NCI-H1092 (cell line): Measurements from ENCODE around the gene HSPA4.
A peak's percentile ranks its signal among the peaks of the same experiment; 100 is the strongest.
"Not testable (repeated sequence)": the region's sequence is repeated elsewhere in the genome, so short reads cannot be mapped to it uniquely, and the experiment has no call there.

ENCODE experiments used
- DNase-seq: peaks from one replicate; lab custom pipeline; 2025; lab: John Stamatoyannopoulos, UW

The HSPA4 gene

DNA sequence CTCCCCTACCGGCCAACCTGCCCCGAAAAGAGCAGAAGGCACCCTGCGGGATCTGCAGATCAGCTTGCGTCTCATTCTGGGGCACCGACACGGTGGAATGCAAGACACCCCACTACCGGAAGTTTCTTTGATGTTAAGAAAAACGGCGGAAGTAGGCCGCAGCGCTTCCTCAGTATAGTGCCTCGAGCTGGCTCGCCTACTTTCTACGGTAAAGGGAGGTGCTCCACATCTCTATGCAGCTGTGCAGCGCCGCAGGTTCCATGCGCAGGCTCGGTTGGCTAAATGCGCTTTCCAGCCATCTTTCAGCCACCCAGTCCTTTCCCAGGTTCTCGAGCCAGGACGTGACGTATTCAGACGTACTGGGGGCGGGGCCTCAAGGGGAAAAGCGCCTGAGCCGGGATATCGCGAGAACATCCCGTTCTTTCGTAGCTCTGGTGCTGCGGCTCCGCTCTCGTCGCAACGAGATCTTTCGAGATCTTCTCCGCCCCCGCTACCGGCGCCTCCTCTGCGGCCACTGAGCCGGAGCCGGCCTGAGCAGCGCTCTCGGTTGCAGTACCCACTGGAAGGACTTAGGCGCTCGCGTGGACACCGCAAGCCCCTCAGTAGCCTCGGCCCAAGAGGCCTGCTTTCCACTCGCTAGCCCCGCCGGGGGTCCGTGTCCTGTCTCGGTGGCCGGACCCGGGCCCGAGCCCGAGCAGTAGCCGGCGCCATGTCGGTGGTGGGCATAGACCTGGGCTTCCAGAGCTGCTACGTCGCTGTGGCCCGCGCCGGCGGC is at the start of gene HSPA4:
TSS of gene HSPA4 (plus strand) at position 472 of the 775 bp plus-strand sequence. CDS start at position 710, 238 bp downstream.
- DNase-seq, result peak; percentile 96

DNA sequence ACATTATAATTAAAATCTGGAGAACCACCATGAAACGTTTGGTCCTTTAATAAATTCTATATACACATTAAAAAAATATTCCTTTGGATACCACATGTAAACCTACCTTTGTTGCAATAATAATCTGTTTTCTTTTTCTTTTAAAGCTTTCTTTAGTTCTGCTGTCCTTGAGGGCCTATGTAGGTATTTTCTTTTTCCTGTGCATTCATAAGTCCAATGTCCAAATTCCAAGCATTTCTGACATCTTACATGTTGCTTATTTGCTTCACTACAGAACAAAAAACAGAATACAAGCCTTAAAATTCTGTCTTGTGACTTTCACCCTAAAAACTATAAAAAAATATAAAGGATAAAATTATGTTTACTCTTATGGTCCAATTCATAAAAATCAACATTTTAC is 45.2 kb upstream of the HSPA4 start:
- no peak for DNase-seq

DNA sequence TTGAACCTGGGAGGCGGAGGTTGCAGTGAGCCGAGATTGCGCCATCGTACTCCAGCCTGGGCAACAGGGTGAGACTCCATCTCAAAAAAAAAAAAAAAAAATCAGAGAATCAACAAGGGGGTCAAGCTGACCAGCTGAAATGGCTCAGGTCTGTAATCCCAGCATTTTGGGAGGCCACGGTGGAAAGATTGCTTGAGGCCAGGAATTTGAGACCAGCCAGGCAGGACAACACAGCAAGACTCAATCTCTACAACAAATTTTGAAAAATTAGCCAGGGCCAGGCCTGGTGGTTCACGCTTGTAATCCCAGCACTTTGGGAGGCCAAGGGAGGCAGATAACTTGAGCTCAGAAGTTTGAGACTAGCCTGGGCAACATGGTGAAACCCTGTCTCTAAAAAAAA is 43.4 kb upstream of the HSPA4 start:
- not testable (repeated sequence) for DNase-seq

DNA sequence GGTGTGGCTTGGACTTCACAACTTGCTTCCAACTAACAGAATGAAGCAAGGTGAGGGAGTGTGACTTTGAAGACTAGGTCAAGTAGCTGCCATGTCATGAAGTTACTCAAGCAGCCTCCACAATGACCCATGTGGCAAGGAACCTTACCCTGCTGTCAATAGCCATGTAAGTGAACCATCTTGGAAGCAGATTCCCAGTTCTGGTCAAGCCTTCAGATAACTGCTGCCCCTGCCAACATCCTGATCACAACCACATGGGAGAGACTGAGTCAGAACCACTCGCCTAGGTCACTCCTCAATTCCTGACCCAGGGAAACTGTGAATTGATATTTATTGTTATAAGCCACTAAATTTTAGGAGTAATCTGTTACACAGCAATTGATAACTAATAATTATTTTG is 36.3 kb upstream of the HSPA4 start:
- no peak for DNase-seq

DNA sequence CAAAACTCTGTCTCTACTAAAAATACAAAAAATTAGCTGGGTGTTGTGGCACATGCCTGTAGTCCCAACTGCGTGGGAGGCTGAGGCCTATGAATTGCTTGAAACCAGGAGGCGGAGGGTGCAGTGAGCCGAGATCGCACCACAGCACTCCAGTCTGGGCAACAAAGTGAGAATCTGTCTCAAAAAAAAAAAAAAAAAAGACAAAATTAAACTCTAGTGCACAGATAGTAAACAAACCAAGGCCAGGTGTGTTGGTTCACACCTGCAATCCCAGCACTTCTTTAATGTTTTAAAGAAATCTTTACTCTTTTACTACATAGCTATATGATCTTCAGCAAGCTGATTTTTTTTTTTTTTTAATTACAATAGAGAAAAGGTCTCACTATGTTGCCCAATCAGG is 33.8 kb upstream of the HSPA4 start:
- DNase-seq, result no peak

DNA sequence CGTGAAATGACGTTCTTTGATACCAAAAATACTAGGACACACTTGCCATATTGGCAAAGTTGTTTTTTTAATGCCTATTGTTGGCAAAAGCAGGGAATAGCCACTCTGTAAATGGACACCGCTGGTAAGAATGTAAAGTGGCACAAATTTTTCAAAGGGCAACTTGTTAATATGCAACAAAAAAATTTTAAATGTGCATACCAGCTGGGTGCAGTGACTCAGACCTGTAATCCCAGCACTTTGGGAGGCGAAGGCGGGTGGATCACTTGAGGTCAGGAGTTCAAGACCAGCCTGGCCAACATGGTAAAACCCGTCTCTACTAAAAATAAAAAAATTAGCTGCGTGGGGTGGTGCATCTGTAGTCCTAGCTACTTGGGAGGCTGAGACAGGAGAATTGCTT is 32.3 kb upstream of the HSPA4 start:
- not testable (repeated sequence) for DNase-seq

DNA sequence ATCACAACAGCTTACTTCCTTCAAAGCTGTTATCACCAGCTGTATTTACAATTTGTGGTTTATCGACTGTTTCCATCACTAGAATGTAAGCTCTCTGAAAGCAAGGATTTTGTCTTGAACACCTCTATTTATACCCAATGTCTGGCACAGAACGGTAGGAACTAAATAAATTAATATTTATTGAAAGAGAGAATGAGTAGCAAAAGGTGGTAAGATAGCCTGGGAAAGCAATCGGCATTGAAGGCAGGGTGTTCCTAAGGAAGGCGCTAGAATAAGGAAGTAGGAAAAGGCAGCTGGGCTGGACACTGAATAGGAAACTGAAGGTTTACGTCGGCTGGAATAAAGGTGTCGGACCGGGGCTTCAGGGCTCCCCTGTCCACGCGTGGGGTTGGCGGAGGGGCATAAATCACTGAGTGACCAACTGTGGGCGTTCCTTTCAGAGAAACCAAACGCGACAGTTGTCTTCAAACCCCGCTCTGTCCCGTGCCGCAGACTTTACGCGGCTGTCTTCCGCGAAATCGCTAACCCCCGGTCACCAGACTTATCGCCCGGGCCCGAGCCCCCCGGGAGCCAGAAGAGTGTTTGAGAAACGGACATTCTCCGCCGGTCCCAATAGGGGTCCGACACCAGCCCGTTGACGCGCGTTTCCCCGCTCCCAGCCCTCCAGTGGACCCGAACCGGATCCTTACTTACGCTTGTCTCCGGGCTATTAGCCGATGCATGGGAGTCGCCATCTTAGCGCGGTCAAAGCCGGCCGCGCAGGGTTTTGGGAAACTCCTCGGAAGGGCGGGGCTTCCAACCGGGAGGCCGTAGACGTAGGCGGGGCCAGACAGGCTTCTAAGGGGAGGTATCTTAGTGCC is 25.8 kb upstream of the HSPA4 start, which contains the start of gene ZCCHC10:
TSS of gene ZCCHC10 (minus strand) at position 746 of the 860 bp plus-strand sequence. CDS start at position 734, 12 bp downstream.
- DNase-seq, result peak; percentile 89

DNA sequence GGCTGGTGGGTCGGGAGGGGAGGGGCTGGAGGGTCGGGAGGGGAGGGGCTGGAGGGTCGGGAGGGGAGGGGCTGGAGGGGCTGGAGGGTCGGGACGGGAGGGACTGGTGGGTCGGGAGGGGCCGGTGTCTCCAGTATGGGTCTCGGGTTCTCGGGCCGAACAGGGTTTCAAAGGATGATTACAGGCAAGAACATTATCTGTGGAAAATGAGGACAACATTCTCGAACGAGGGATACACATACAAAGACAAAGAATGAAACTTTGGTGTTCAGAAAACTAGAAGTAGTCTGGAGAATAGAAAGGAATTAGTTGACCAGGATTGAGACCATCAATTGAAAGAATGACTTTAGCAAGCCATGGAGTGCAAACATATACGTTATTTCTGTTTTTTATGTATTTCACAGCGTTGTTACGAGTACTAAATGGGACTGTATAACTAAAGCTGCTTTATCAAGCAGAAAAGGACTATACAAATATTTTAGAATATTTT is 25.1 kb upstream of the HSPA4 start:
- no peak for DNase-seq

DNA sequence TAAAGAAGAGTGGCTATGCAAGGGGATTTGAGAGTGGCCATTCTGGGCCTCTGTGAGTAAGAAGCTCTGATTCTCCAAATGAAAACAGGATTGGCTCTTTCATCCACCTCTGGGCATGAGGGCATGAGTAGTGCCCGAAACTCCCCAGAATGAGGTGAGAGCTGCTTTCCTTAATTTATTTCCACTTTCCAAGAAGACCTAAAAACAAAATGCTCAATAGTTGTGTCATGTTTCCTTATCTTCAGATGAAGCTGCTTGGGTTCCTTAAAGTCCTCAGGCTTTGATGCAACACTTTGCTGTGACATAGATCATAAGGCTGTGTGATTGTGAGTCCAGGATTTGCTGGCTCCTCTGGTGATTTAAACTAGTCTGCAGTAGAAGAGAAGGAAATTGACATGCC is 22.4 kb upstream of the HSPA4 start:
- no peak for DNase-seq

DNA sequence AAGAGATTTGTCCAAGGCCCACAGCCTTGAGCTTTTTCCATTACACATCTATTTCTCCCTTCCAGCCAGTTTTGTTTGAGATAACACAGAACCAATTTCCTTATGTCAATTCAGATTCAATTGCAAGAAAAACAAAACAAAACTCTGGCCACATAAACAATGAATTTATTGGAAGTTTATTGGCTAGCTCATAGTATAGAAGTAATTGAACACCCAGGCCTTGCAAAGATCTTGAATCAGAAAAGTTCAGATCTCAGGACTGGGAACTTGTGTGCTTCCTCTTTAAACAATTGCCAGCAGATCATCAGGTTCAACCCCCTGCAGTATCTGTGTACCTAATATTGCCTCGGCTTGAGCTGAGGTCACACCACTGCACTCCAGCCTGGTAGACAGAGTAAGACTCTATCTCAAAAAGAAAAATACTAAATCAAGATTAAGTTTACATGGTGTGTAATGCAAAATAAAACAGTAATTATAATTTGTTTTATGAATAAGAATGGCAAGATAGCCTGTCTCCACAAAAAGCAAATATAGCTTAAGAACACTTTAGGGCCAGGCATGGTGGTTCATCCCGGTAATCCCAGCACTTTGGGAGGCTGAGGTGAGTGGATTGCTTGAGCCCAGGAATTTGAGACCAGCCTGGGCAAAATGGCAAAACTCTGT is 21.3 kb upstream of the HSPA4 start:
- DNase-seq, result no peak

DNA sequence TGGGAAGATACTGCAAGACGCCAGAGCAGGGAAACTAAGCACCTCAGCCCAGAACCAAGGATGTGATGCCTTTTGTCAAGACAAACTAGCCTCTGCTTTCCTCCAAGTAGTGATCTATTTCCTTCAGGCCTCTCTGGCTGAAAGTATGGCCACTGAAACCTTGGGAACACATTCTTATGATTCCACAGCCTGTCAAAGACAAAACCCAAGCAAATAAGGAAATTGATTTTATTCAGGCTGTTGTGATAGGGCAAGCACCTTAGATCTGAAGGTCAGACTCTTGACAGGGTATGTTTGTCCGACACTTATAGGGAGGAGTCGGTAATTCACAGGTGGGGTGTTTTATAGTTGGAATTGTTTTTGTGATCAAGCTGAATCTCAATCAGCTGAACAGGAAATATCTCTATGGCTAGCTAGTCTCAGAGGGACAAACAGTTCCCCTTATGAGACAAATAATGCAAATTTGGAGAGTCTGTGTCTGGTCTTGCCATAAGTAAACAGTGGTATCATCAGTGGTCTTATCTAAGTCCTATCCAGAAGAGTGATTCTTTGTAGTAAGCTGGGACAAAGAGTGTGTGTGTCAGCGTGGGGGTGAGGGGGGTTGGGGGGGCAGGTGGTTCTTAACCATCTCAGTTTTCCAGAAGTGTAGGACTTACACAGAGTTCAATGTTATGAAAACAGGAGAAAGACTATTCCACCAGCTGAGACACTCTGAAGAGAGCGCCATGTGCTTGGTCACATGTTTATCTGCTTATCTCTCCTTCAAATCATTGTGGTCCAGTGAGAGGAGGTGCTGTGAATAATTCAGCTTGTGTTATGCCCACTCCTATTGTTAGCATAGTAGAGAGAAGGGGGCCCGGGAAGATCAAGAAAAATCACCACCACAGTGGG is 18.7 kb upstream of the HSPA4 start:
- DNase-seq, result no peak

DNA sequence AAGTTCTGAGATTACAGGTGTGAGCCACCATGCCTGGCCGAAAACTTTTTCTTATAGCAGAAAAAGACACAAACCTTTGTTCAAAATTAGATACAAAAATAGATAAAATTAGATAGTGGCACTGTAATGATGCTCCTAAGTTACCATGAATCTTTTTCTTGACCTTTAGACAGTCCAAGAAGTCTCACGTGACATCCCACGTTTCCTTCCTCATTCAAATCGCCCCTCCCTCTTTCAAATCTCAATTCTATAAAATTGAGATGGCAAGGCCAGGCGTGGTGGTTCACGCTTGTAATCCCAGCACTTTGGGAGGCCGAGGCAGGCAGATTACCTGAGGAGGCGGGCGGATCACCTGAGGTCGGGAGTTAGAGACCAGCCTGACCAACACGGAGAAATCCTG is 17.7 kb upstream of the HSPA4 start:
- DNase-seq, result no peak

DNA sequence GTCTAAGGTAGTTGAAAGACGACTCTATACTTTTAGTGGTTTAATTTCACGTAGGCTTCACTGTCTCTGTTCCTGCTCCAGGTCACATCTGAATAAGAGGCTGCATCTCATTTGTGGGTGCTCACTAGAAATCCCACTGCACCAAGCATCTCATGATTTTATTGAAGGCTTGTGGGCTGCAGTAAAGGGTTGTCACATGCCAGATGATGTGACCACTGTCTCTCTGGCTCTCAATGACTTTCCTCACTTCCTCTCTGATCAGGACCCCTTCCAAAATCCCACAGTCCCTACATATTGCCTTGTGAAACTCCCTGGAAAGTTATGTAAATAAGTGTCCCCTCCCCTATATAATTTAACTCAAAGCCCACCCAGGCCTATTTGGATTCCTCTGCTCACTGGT is 16.6 kb upstream of the HSPA4 start:
- DNase-seq, result no peak

DNA sequence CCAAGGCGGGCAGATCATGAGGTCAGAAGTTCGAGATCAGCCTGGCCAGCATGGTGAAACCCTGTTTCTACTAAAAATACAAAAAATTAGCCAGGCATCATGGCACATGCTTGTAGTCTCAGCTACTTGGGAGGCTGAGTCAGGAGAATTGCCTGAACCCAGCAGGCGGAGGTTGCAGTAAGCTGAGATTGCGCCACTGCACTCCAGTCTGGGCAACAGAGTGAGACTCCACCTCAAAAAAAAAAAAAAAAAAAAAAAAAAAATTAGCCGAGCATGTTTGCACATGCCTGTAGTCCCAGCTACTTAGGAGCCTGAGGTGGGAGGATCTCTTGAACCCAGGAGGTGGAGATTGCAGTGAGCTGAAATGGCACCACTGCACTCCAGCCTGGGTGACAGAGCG is 15.1 kb upstream of the HSPA4 start:
- not testable (repeated sequence) for DNase-seq

DNA sequence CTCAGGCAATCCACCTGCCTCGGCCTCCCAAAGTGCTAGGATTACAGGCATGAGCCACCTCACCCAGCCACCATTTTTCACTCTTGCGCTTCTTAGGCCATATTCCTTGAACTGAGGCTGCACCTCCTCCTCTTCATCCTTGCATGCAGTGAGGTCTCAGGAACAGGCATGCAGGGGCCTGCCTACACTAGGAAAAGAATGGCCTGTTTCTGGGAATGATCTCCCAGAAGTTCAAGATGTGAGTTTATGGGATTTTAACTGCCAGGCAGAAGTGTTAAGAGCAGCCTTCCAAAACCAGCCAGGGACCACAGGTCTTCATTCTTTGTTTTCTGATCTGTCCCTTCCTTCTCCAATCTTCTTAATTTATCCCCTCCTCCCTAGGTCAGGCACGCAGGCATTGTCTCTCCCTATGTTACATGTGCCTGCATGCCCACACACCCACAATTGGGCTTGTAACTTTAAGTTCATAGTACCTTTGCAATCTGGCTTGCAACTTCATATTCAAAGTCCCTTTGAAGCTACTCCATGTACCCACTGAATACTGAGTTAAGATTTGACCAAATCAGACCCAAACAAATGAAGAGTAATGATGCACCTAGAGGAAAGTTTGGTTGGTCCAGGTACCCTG is 10.5 kb upstream of the HSPA4 start:
- DNase-seq, result no peak

DNA sequence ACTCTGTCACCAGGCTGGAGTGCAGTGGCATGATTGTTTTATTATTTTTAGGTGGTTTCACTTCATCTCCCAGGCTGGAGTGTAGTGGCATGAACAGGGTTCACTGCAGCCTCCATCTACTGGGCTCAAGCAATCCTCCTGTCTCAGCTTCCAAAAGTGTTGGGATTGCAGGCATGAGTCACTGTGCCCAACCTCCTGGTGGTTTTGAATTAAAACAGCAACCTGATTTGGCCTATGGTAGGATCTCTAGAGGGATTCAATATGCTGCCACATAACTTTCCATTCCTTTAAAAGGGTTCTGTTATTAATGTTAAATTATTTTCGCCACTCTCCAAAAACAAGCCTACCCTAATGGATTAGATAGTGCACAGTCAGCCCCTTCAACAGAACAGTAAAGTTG is 9.9 kb upstream of the HSPA4 start:
- no peak for DNase-seq

DNA sequence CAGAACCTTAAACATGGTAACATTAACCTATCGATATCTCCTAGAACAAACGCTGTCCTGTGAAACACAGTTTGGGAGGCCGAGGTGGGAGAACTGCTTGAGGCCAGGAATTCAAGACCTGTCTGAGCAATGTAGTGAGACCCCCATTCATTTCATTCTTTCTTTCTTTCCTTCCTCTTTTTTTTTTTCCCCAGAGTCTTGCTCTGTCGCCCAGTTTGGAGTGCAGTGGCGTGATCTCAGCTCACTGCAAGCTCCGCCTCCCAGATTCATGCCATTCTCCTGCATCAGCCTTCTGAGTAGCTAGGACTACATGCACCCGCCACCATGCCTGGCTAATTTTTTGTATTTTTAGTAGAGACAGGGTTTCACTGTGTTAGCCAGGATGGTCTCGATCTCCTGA is 5.3 kb upstream of the HSPA4 start:
- not testable (repeated sequence) for DNase-seq

DNA sequence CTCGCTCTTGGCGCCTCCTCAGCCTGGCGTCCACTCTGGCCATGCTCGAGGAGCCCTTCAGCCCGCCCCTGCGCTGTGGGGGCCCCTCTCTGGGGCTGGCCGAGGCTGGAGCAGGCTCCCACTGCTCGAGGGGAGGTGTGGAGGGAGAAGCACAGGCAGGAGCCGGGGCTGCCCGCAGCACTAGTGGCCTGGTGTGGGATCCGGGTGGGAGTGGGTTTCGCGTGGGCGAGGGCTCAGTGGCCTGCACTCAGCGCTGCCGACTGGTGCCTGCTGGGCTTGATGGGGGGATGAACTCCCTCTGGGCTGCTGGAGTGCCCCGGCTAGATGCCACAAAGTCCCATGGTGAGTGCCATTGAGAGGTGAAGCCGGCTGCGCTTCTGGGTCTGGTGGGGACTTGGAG is 4.4 kb upstream of the HSPA4 start:
- DNase-seq, result no peak

DNA sequence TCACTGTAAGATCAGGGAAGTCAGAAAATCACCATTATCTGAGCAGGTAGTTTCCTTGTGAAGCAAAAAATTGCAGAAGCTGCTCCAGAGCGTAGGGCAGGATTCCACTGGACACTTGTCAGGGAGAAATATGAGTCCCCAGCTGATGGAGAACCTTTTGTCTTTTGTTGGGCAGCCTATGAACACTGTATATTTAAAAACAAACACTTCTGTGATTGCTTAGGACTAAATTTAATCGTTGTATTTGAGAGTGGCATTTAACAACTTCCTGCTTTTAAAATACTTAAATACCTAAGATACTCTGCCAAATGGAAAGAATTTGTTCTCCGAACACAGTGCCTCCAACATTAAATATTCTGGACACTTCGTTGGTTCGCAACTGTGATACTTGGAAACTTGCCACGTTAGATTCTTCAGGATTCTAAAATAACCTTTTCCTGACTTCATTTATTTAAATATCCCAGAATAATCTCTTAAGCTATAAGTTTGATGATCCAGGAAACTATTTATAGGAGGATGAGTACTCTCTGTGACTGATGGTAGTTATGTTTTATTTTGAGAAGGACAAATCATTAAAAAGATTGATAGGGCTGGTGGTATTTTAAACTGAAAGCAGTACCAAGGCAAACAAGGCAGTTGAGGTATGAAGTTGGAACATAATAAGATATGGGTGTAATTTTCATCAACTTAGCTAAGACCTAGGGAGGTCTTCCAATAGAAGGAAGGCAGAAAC is 2.7 kb upstream of the HSPA4 start:
- no peak for DNase-seq

DNA sequence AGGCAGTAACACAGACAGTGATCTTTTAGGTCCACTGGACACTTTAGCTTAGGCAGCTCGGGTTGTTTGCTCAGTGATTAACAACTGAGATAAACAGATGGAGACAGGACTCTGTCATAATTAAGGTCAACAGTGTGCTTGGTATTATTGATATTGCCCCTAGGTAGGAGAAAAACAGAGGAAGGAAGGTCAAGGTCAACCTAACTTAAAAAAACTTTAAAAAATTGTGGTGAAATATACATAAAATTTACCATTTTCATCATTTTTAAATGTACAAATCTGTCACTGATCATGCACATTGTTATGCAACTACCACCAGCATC is 2.1 kb upstream of the HSPA4 start:
- no peak for DNase-seq
